MM.1S (cell line): Measurements from ENCODE around the gene ANKS3.
A peak's percentile ranks its signal among the peaks of the same experiment; 100 is the strongest.

Experiments used
- DNase-seq: peaks from one replicate; pipeline ENCODE4 v3.0.0-alpha.2; 2015
- H2AFZ ChIP-seq: fragments of 300-600 bp; sonication (generic); 2 replicates; pipeline ENCODE4 v1.6.0; 2016; ENCODE audit warnings: antibody characterized with exemption, low read length
- H3F3A ChIP-seq: fragments of 300-600 bp; sonication (generic); 2 replicates; pipeline ENCODE4 v1.6.1; 2016; ENCODE audit warnings: mild to moderate bottlenecking, antibody characterized with exemption, low read length, moderate library complexity, mixed read lengths; ENCODE audit not compliant: insufficient read depth
- H3K27ac ChIP-seq: fragments of 300-600 bp; sonication (generic); 2 replicates; pipeline ENCODE4 v1.5.1; 2016; ENCODE audit warnings: mild to moderate bottlenecking, low read length
- H3K27me3 ChIP-seq: fragments of 300-600 bp; sonication (generic); replicated peaks from 2 replicates; pipeline ENCODE4 v1.6.0; 2016; ENCODE audit warnings: low read length; ENCODE audit not compliant: insufficient read depth
- H3K36me3 ChIP-seq: fragments of 300-600 bp; sonication (generic); replicated peaks from 2 replicates; pipeline ENCODE4 v1.6.1; 2016; ENCODE audit warnings: mild to moderate bottlenecking, low read length, mixed read lengths; ENCODE audit not compliant: insufficient read depth
- H3K4me1 ChIP-seq: fragments of 300-600 bp; sonication (generic); 2 replicates; pipeline ENCODE4 v1.6.1; 2016; ENCODE audit warnings: low read length, mixed read lengths
- H3K4me2 ChIP-seq: fragments of 300-600 bp; sonication (generic); 2 replicates; pipeline ENCODE4 v1.6.0; 2016; ENCODE audit warnings: low read depth, low read length
- H3K4me3 ChIP-seq: fragments of 300-600 bp; sonication (generic); 2 replicates; pipeline ENCODE4 v1.5.1; 2016; ENCODE audit warnings: low read length, mixed read lengths
- H3K79me2 ChIP-seq: fragments of 300-600 bp; sonication (generic); 2 replicates; pipeline ENCODE4 v1.6.1; 2016; ENCODE audit warnings: mixed run types, low read length, mixed read lengths
- H3K9ac ChIP-seq: fragments of 300-600 bp; sonication (generic); 2 replicates; pipeline ENCODE4 v1.6.1; 2016; ENCODE audit warnings: low read length, mixed read lengths
- H3K9me2 ChIP-seq: fragments of 300-600 bp; sonication (generic); replicated peaks from 2 replicates; pipeline ENCODE4 v1.6.1; 2016; ENCODE audit warnings: mild to moderate bottlenecking, low read length, mixed read lengths; ENCODE audit not compliant: insufficient read depth
- H3K9me3 ChIP-seq: fragments of 300-600 bp; sonication (generic); replicated peaks from 2 replicates; pipeline ENCODE4 v1.6.1; 2016; ENCODE audit warnings: mild to moderate bottlenecking, low read length, mixed read lengths; ENCODE audit not compliant: insufficient read depth
- H4K20me1 ChIP-seq: fragments of 300-600 bp; sonication (generic); 2 replicates; pipeline ENCODE4 v1.6.1; 2016; ENCODE audit warnings: mild to moderate bottlenecking, low read length, moderate library complexity, mixed read lengths; ENCODE audit not compliant: insufficient read depth
- CTCF ChIP-seq: fragments of 300-600 bp; sonication (generic); IDR thresholded peaks from 2 replicates; pipeline ENCODE4 v1.5.1; 2016; ENCODE audit warnings: antibody characterized with exemption, low read length, mixed read lengths
- EZH2 ChIP-seq: fragments of 300-600 bp; sonication (generic); optimal IDR thresholded peaks from 2 replicates; pipeline ENCODE3; 2017; ENCODE audit warnings: low read depth, mild to moderate bottlenecking, antibody characterized with exemption, low read length, mixed read lengths
- EZH2phosphoT487 ChIP-seq: fragments of 300-600 bp; sonication (generic); IDR thresholded peaks from 2 replicates; pipeline ENCODE4 v1.6.1; 2018; ENCODE audit warnings: antibody characterized with exemption, low read length

ANKS3 gene

GRCh38 chr16:4733211-4733742 is 794 bp downstream of the ANKS3 start:
- Histone ChIP-seq H3K27ac (no peak overlapping the region), H3K79me2 (peaks cover 6% of the 10 kb centered on the region)
- TF ChIP-seq CTCF (no peak), EZH2phosphoT487 (no peak), EZH2 (no peak)

GRCh38 chr16:4729876-4730275 is 4.2 kb downstream of the ANKS3 start:
- no peak overlapping the region for H3K4me2 ChIP-seq
- H4K20me1 ChIP-seq: no peaks in the 10 kb centered on the region
- H3F3A ChIP-seq: peaks cover 4% of the 10 kb centered on the region
- no peak overlapping the region for H3K27ac ChIP-seq
- H3K4me1 ChIP-seq: no peaks in the 10 kb centered on the region
- H2AFZ ChIP-seq: no peak overlapping the region
- no peaks in the 10 kb centered on the region for H3K36me3 ChIP-seq
- H3K79me2 ChIP-seq: peaks cover 6% of the 10 kb centered on the region
- H3K9ac ChIP-seq: no peak overlapping the region
- no peak for TF ChIP-seq EZH2
- TF ChIP-seq EZH2phosphoT487: no peak
- TF ChIP-seq CTCF: no peak
- H3K27me3 ChIP-seq: no peaks in the 10 kb centered on the region
- DNase-seq: no peak
- no peak overlapping the region for H3K4me3 ChIP-seq
- no peaks in the 10 kb centered on the region for H3K9me2 ChIP-seq
- no peaks in the 10 kb centered on the region for H3K9me3 ChIP-seq

More at GRCh38 chr16:4733211-4733742, 794 bp downstream of the ANKS3 start:
- Histone ChIP-seq H3K27me3 (no peaks in the 10 kb centered on the region), H2AFZ (peak overlapping the region; percentile 97), H3K4me1 (peaks cover 5% of the 10 kb centered on the region; the same call in 1 of the 2 replicates), H3K9ac (peak overlapping the region; percentile 81), H3F3A (peaks cover 4% of the 10 kb centered on the region), H3K9me3 (no peaks in the 10 kb centered on the region), H3K4me3 (peak overlapping the region; percentile 87), H4K20me1 (no peaks in the 10 kb centered on the region), H3K36me3 (no peaks in the 10 kb centered on the region), H3K4me2 (peak overlapping the region; percentile 86), H3K9me2 (no peaks in the 10 kb centered on the region)
- no peak for DNase-seq

- no peaks in the 10 kb centered on the region for H4K20me1 ChIP-seq
- no peaks in the 10 kb centered on the region for H3F3A ChIP-seq
- no peak for DNase-seq
- peaks cover 4% of the 10 kb centered on the region for H3K79me2 ChIP-seq
- no peak overlapping the region for H2AFZ ChIP-seq
- no peak overlapping the region for H3K4me3 ChIP-seq
- no peaks in the 10 kb centered on the region for H3K4me1 ChIP-seq
- H3K9me3 ChIP-seq: no peaks in the 10 kb centered on the region
- H3K27ac ChIP-seq: no peak overlapping the region
- H3K4me2 ChIP-seq: no peak overlapping the region
- H3K9me2 ChIP-seq: no peaks in the 10 kb centered on the region
- no peaks in the 10 kb centered on the region for H3K27me3 ChIP-seq
- TF ChIP-seq EZH2: no peak
- no peak for TF ChIP-seq EZH2phosphoT487
- no peak for TF ChIP-seq CTCF
- H3K36me3 ChIP-seq: no peaks in the 10 kb centered on the region
- no peak overlapping the region for H3K9ac ChIP-seq
Observed at GRCh38 chr16:4728676-4729075, 5.4 kb downstream of the ANKS3 start.
